HG03571 (cell line): Measurements from ENCODE around the gene DPP6.

Experiments used
- ATAC-seq: cut with Tn5 transposase; IDR thresholded peaks from one replicate; pipeline ENCODE4 v1.9.1; 2021; ENCODE audit not compliant: unreplicated experiment

The DPP6 gene

GRCh38 chr7:154440651-154441050, 388.5 kb downstream of the DPP6 start:
- ATAC-seq, result no peak

GRCh38 chr7:154441811-154442210, 389.6 kb downstream of the DPP6 start:
- ATAC-seq, result no peak

DNA sequence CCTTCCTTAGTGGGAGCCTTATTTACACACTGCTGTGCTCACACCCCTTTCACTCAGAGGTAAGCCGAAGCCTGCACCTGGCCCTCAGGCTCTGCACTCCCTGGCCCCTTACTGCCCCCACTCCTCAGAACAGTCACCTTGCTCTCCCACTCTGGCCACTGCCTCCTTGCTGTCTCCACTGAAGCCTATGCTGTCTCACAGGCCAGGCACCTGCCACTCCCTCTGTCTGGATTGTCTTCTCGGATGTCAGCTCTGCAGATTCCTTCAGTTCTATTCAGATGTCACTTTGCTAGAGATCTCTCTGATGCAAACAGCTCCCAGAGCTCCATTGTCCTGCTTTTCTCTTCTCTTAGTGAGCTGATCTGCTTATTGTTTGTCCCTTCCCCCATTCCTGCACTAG, 390.7 kb downstream of the DPP6 start:
- ATAC-seq, result no peak

GRCh38 chr7:154450451-154450850, 398.3 kb downstream of the DPP6 start:
- ATAC-seq, result no peak

DNA sequence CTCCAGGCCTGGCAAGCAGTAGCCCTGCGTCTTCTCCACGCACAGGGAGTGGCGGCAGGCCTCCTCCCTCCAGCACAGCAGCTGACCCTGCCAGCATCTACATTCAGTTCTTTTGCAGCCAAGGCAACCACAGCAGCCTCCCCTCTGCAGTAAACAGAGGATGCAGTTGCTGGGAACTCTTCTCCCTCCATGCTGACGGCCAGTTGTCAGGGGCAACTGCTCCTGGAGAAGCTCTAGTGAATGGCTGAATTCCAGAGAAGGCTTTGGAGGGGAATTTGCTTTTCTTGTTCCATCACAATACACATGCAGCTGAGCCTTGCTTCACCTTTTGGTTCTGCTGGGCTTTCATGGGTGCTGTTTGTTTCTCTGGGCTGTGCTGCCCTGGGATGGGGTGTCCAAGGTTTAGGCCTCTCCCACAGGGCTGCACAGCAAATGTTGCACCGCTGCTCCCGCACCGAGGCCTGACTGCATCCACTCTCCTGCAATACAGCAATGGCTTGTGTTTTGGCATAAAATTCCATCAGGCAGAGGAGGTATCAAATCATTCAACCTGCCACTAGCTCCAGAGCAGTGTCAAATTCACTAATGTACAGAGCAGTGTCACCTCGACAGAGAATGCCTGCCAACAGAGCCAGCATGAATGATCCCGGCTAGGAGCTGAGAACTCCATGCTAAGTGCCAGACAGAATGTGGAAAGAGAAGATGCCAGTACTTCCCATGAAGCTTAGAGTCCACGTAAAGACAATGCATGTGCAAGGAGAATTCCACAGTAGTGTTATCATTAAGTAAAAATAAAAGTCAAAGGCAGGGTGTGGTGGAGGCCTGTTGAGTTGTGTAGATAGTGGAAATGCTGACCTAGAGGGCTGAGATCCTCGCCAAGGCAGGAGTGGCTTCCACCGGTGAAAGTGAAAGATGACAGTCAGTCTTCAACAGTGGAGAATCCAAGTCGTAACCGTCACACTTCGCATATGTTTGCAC, 399.6 kb downstream of the DPP6 start:
- no peak for ATAC-seq

DNA sequence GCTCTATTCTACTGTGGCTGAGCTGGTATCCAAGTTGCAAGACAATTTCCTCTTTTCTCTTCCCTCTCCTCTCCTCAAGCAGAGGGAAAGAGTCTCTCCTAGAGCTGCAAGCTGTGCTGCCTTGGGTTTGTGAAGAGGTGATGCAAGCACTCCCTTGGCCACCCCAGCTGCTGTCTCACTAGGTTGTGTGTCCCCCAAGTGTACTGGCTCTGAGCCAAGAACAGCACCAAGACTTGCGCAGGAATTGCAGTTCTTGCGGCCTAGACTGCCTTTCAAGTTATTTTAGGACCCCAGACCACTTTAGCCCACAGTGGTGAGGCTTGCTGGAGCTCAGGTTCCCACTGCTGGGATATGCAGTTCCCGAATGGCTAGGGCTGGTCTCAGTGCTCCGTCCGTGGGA, 411.6 kb downstream of the DPP6 start:
- ATAC-seq, result no peak

DNA sequence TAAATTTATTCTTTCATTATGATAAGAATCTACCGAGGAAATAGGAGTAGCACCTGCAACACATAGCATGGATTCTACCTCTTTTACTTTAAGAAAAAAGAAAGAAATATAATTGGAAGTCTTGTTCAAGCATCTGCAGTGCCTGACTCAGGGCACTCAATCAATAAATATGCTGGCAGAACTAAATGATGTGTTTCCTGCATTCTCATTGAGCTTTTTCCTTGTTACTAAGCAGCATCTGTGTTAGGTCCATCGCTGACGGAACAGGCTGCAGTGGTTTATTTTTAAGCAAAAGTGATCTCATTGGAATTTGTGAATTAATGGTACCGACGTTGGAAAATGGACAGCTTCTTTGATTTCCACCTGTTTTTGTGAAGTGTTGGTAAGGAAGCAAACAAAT, 417.5 kb downstream of the DPP6 start:
- no peak for ATAC-seq

- no peak for ATAC-seq
These were observed 420.1 kb downstream of the DPP6 start for GRCh38 chr7:154472343-154472742.

DNA sequence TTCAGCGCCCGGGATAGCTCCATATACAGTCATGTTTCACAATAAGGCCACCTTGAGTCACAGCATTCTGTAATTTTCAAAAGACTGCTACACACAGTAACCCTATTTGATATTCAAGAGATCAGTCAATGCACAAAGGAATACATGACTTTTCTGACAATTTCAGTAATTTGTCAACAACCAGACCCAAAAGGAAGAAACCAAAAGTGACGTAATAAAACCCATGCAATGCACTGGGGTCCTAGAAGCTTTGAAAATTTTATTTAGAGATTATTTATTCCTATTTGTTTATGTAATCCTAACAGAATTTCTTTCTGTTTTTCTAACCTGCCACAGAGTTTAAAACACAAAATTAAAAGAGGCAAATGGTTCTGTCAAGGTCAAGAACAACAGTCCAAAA, 421.2 kb downstream of the DPP6 start:
- no peak for ATAC-seq

GRCh38 chr7:154474903-154475520, 422.8 kb downstream of the DPP6 start:
- no peak for ATAC-seq

- no peak for ATAC-seq
These were observed 423.7 kb downstream of the DPP6 start for GRCh38 chr7:154475864-154476263.

GRCh38 chr7:154480817-154481216, 428.6 kb downstream of the DPP6 start:
- ATAC-seq, result no peak

- ATAC-seq, result no peak
These were observed 430.7 kb downstream of the DPP6 start for GRCh38 chr7:154482863-154483262.

- ATAC-seq, result no peak
These were observed 432.2 kb downstream of the DPP6 start for GRCh38 chr7:154484406-154484805.

- no peak for ATAC-seq
These were observed 432.7 kb downstream of the DPP6 start for GRCh38 chr7:154484943-154485342.

DNA sequence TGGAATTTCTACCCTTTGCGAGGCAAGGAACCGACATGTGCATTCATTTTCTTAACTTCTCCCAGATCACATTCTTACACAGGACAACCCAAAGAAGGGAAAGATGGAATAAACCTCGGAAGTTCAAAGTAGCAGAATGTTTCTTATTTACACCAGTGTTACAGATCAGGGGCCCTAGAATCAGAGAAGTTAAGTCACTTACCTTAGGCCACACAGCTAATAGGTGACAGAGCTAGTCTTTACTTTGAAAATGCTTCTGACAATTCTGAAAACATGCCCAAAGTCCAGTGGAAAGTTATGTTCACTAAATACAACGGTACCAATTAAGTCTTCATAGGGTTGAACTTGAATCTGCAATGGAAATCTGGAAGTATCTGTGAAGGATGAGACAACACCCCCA, 437.7 kb downstream of the DPP6 start:
- ATAC-seq, result no peak

DNA sequence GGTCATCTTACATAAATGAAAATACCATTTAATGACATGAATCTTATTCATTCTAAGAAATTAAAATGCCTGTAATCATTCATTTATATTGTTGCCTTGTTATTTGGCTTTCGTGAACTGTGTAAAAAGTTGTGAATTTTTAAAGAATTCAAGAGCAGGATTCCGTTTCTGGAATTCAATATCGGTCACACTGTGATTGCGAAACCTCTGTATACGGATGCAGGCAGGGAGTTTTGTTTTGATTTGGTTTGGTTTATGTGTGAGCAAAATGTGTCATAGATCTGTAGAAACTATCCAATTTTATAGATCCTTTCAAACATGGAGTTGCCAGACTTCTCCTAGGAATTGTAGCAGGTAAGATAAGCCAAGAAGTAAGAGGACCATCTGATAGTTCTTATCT, 441.4 kb downstream of the DPP6 start:
- no peak for ATAC-seq

DNA sequence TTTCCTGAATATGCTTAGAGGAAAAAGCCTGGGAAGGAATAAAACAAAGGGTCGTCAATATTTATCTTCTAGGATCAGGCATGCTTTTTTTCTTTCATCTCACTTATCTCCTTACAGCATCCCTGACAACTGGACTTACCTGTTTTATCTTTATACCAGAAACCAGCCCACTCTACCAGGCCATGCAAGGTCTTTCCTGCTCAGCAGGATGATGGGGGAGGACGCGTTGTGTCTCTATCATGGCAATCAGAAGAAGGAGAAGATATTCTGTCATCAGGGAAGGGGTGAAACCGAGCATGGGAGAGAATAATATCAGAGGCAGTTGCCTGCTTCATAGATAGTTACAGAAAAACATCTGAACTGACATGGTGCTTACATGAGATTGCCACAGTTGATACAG, 445.6 kb downstream of the DPP6 start:
- ATAC-seq, result no peak

DNA sequence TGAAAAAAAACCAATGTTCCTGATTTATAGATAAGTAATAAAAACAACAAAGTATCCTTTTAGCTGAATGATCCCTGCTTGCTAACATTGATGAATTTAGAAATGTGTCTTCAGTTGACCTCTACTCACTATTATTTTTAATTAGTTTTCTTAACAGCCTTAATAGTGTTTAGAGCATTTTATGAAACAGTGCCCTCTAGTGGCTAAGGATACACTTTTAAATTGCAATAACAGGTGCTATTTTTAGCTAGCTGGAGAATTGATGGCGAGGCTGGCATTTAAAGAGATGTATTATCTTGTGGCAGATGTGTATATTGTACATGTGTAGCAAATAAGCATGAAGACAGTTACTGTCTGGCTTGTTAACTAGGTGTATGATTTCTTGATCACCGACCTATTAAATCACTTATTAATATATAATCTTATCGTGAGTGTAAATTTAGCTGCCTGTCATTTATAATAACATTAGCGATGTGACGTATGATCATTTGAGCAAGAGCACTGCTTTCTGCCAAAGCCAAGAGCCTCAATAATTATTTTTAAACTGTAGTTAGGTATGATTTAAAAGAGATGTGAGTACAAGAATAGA, 451.9 kb downstream of the DPP6 start:
- no peak for ATAC-seq

DNA sequence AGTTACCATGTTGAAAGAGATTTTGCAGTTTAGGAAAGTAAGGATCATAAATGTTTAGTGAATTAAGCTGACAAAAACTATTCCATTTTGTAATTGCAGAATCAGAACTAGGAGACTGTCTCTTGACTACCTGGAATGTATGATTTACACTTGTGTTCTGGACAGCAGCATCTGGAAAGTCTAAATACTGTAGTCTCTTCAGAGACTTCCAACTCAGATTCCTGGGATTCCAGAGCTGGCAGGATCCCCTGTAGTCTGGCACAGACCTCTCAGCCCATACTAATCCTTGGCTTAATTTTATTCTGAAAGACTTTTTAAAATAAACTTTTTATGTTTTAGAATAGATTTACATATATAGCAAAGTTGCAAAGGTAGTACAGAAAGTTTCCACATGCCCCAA, 452.7 kb downstream of the DPP6 start:
- ATAC-seq, result no peak

- ATAC-seq, result no peak
These were observed 453.2 kb downstream of the DPP6 start for GRCh38 chr7:154505362-154505761.

DNA sequence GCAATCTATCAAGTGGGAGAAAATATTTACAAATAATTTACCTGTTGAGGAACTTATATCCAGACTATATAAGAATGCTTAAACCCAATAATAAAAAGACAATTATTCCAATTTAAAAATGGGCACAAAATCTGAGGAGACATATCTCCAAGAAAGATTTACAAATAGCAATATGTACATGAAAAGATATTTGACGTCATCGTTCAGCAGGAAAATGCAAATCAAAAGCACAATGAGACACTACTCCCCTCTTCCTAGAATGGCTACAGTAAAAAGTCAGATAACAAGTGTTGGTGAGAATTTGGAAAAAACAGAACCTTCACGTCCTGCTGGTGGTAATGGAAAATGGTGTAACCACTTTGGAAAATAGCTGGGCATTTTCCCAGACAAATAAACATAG, 457.0 kb downstream of the DPP6 start:
- no peak for ATAC-seq
